GM19324 (cell line): ENCODE results near the gene CCDC127.
"Not testable (repeated sequence)": the region's sequence is repeated elsewhere in the genome, so short reads cannot be mapped to it uniquely, and the experiment has no call there.

ENCODE experiments used
- ATAC-seq: cut with Tn5 transposase; IDR thresholded peaks from one replicate; pipeline ENCODE4 v1.9.1; 2021; ENCODE audit warnings: mild to moderate bottlenecking, moderate library complexity; ENCODE audit not compliant: unreplicated experiment, low FRiP score

Gene CCDC127

DNA sequence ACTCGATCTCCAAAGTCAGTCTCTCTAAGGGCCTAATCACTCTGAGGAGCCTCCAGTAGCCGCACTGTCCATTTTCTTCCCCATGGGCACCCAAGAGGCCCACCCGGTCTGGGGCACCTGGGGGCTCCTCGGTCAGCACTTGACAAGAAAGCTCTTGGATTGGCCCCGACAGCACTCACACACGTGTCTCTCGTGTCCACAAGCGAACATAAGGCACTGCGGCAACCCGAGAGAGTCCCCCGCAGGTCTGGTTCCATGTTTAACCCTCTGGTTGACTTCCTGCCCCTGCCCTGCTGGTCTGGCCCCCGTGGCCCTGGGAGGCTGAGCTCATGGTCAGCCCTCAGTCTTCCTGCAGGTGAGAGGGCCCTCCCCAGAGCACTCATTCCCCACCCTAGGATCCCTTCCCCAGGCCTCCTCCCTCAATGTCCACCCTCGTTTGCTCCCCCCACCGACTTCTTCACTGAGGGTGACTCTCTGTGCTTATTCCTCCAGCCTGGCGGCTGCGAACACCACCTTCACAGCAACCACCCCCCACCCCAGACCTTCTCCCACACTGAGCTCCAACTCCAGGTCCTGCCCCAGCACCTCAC is 43.0 kb downstream of the CCDC127 start:
- ATAC-seq, result no peak

DNA sequence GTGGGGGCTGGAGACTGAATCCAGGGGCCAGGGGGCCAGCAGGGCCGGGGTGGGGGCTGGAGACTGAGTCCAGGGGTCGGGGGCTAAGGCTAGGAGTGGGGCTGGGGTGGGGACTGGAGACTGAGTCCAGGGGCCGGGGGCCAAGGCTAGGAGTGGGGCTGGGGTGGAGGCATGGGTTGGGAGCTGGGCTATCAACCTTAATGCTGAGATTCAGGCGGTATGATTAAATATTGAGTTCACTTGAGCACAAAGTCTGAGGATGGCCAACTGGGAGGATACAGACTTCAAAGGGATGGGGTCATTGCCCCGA is 43.7 kb downstream of the CCDC127 start:
- no peak for ATAC-seq

DNA sequence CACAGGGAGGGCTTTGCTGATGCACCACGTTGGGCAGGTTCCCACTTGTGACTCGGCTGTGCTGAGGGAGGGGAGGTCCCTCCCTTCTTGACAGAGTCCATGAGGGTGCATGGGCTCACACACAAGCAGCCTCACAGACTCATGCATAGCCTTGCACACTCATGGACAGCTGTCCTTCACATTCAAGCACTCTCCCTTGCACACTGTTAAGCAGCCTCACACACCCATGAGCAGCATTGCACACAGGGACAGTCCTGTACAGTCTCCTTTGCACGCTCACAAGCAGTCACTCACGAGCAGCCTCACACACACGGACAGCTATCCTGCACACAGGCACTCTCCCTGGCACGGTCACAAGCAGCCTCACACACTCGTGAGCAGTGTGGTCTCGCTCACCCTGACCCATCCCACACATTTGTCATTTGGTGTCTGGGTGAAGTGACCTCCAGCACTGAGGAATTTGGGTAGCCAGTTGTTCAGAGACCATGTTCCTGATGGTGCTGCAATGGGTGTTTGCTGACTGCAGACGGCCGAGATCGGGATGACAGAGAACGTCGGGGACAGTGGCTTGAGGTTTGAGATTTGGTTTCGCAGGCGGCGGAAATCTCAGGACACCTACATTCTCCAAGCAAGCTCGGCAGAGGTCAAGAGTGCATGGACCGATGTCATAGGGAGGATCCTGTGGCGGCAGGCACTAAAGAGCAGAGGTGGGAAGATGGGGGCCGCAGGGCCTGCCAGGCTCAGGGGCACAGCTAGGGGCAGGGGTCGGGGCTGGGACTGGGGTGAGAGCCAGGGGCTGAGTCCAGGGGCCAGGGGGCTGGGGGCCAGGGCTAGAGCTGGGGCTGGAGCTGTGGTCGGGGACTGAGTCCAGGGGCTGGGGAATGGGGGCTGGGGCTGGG is 44.3 kb downstream of the CCDC127 start:
- ATAC-seq, result no peak

DNA sequence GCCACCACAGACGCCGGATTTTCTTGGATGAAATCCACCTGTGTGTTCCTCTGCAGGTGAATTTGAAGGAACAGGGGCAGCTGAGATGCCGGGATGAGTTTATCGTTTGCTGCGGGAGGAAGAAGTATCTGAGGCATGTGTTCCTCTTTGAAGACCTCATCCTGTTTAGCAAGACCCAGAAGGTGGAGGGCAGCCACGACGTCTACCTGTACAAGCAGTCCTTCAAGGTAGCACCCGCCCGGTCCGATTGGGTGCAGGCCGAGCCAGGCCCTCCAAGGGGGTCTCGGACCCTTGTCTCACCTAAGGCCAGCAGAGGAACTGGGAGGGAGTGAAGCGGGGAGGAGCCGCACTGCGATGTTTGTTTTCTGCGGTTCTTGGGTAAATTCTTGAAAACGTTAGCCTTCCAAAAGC is 45.1 kb downstream of the CCDC127 start:
- no peak for ATAC-seq

DNA sequence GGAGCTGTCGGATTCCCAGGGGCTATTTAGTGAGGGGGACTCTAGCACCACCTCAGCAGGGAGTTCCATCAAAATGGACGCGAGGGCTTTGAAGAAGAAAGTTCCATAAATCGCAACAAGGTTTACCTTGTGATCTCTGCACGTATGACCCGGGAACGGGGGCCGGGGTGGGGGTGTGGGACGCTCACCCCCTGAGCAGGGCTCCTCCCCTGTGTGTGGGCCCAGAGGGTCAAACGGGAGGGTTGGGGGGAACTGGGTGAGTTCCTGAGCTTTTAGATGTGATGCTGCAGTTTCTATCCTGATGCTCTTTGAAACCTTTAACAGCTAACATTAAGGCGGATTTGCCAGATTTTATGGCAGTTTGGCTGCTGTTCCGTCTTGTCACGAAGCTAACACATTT is 45.5 kb downstream of the CCDC127 start:
- no peak for ATAC-seq

DNA sequence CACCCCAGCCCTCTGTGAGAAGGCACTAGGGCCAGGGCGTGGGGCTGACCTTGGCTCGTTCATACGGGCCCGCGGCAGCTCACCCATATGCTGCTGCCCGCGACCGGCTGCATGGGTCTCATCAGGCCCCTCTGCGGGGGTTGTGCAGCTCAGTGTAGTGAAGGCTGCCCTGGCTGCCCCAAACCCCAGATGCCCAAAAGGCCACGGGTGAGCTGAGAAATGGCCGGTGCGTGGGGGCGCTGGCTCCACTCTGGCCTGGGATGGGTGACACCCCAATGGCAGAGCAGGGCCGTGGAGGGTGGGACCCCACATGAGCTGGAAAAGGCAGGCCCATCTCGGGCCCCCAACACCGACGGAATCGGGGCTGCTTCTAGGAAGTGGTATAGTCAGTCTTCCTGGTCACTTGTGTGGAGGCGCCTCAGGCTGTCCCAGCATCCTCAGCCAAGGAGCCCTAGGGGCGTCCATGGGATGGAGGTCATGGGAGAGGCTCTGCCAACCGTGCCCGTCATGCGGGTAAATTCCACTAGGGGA is 46.1 kb downstream of the CCDC127 start:
- ATAC-seq, result no peak

DNA sequence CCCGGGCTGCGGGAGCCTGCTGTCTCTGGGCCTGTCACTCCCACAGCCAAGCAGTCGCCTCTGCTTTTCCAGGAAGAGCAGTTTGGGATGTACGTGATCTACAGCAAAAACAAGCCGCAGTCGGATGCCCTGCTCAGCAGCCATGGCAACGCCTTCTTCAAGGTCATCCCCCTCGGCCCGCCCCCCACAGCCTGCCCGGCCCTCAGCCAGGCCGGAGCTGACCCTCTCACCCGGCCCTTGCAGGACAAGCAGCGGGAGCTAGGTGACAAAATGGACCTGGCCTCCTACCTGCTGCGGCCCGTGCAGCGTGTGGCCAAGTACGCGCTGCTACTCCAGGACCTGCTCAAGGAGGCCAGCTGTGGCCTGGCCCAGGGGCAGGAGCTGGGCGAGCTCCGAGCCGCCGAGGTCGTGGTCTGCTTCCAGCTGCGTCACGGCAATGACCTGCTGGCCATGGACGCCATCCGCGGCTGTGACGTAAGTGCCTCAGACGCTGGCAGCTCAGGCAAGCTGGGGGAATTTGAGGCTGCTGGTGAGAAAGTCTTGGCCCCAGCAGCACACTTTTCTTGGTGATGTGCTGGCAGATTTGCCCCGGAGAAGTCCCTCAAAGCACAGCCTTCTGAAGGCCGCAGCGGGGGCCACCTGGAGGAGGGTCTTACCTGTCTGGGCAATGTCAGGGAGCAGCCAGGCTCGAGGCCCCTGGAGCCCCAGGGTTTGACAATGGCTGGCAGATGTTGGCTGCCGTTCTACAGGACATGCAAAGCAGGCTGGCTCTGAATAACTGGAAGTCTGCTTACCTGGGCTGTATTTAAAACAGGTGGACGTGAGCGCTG is 46.8 kb downstream of the CCDC127 start:
- no peak for ATAC-seq

DNA sequence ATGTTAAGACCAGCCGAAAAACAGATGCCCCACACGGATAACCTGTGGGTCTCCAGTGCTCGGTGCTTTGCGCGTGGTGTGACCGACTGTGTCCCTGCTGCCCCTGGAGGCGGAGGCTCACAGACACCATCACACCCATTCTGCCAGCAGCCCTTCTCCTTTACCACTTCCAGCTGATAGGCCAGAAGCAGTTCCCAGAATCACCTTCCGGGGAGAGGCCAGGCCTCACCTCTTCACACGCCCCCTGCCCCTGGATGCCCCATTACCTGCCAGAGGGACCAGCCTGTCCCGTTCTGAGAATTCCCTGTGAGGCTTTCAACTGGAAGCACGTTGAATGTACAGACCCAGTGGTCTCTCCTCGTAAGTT is 48.2 kb downstream of the CCDC127 start:
- no peak for ATAC-seq

DNA sequence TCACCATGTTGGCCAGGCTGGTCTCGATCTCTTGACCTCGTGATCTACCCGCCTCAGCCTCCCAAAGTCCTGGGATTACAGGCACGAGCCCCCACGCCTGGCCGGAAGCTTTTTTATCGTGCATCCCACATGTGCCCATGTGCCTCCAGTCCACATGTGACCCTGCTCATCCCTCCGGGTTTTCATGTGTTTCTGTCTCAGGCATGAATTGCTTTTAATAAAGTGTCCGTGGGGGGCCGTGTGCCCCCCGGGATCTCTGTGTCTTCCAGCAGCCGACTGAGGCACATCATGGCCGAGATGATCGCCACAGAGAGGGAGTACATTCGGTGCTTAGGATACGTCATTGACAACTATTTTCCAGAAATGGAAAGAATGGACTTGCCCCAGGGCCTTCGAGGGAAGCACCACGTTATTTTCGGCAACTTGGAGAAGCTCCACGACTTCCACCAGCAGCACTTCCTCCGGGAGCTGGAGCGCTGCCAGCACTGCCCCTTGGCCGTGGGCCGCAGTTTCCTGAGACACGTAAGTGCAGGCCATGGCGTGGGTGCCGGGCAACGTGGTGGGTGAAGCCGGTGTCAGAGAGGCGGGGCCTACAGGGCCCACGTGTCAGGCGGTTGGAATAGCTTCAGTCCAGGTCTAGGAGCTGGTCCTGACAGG is 48.8 kb downstream of the CCDC127 start:
- ATAC-seq, result no peak

DNA sequence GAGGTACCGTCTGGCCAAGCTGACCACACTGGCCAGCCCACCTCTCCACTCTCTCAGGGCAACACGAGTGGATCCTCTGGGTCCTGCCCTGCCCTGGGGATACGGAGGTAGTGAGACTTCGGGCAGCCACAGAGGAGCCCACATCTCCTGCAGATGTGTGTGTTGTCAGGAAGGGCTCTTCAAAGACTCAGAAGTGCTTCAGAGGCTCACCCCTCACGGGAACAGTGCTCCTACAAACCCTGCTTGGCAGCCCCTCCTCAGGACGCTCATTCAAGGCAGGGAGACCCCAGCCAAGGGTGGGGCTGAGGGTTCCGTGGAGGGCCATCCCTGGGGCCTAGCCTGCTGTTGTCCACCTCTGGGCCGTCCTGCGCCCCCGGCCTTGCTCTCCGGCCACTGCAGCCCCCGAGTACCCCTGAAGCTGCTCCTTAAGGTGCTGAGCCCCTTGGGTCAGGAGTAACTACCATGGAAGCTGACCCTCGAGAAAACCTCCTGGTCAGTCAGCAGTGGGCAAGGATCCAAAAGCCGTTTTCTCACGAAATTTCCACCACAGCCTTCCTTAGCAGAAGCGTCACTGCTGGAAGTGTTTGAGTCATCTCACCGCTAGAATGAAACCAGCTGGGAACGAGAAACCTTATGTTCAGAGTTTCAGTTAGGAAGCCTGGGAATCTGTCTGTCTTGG is 49.8 kb downstream of the CCDC127 start:
- ATAC-seq, result no peak

DNA sequence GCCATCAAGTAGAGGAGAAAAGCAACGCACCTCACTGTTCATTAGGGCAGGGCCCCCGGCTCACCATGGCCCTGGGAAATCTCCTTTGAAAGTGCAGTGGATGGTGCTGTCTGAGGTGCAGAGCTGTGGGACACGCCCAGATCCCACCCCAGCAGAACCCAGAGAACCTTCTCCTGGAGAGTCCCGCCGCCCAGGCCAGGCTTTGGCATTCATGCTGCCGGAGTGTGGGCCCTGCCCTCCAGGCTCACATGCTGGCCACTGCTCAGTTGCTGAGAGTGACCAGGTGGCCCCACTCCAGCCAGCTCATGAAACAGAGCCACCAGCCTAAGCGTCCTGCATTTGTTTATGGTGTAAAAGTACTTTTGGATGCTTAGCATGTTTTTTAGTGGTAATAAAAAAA is 50.4 kb downstream of the CCDC127 start:
- no peak for ATAC-seq

DNA sequence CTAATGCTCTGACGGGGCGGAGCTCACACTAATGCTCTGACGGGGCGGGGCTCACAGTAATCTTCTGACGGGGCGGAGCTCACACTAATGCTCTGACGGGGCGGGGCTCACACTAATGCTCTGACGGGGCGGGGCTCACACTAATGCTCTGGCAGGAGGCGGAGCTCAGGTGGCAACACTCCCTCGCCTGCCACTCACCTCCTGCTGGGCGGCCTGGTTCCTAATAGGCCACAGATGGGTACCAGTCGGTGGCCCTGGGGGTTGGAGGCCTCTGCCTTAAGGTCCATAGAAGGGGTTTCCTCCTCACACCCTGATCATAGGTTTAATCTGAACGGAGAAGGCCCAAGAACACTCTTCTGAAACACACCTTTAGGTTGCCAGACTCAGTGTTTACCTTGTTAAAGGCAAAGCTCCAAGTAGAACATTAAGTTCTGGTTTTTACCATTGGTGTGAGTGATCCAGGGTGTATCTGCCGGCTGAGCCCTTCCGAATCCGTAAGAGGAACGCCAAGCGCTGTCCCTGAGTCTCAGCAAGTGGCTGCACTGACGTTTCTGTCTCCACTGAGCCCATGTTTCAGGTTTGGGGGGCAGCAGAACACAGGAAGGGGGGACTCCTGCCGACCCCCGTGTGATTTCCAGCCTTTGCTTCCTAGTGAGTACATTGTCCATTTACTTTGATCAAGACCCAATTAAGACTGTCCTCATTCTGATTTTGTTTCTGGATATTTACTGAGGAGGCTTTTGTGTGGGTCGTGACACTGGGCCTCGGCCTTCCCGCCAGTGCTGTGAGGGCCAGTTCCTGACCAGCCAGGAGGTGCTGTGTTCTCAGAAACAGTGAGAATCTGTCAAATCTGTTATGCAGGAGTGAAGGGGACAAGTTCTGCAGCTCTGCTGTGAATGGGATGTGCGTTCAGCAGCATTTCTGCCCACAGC is 51.2 kb downstream of the CCDC127 start:
- ATAC-seq, result no peak

DNA sequence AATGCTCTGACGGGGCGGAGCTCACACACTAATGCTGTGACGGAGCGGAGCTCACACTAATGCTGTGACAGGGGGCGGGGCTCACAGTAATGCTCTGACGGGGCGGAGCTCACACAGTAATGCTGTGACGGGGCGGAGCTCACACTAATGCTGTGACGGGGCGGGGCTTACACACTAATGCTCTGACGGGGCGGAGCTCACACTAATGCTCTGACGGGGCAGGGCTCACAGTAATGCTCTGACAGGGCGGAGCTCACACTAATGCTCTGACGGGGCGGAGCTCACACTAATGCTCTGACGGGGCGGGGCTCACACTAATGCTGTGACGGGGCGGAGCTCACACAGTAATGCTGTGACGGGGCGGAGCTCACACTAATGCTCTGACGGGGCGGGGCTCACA is 53.2 kb downstream of the CCDC127 start:
- ATAC-seq, result not testable (repeated sequence)

DNA sequence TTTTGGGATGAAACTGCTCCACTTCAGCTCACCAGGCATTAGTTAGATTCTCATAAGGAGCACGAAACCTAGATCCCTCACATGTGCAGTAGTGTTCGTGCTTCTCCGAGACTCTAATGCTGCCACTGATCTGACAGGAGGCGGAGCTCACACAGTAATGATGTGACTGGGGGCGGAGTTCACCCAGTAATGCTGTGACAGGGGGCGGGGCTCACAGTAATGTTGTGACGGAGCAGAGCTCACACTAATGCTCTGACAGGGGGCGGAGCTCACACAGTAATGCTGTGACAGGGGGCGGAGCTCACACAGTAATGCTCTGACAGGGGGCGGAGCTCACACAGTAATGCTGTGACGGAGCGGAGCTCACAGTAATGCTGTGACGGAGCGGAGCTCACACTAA is 53.7 kb downstream of the CCDC127 start:
- no peak for ATAC-seq

DNA sequence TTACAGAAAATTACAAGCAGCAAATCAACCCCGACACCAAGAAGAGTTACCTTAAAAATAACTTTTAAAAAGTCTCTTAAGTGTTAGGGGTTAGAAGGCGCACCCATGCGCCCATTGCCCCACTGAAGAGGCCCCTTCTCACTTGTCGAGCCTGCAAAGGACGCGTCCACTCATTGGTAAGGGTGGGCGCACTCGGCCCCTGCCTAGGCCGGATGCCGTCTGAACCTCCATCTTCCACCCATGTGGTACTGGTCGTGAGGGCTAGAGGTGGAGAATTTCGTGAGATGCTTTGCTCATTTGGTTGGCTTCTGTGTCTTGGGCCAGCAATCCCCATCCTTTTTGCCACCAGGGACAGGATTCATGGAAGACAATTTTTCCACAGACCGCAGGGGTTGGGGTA is 54.1 kb downstream of the CCDC127 start:
- ATAC-seq, result no peak

DNA sequence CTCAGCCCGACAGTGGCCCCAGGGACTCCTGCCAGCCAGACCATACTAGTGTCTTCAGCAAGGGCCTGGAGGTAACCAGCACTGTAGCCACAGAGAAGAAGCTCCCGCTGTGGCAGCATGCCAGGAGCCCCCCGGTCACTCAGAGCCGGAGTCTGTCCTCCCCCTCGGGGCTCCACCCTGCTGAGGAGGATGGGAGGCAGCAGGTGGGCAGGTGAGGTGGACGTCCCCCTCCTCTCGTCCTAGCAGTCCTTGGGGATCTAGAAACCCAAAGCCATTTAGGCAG is 54.7 kb downstream of the CCDC127 start:
- ATAC-seq, result no peak

DNA sequence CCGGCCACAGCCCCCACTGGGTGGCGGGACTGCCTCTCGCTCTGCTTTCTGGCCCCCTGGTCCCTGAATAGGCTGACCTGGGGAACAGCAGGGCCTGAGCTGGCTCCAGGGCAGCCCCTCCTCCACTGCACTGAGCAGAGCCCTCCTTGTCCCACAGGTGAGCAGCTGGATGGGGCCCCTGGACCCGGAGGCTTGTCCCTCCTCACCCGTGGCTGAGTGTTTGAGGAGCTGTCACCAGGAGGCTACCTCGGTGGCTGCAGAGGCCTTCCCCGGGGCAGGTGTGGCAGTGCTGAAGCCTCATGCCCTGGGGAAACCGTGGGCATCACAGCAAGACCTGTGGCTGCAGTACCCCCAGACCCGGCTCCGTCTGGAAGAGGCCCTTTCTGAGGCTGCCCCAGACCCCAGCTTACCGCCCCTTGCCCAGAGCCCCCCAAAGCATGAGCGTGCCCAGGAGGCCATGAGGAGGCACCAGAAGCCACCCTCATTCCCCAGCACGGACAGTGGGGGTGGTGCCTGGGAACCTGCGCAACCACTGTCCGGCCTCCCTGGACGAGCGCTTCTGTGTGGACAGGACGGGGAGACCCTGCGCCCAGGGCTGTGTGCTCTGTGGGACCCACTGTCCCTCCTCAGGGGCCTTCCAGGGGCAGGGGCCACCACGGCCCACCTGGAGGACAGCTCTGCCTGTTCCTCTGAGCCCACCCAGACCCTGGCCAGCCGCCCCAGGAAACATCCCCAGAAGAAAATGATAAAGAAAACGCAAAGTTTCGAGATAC is 55.2 kb downstream of the CCDC127 start:
- no peak for ATAC-seq

DNA sequence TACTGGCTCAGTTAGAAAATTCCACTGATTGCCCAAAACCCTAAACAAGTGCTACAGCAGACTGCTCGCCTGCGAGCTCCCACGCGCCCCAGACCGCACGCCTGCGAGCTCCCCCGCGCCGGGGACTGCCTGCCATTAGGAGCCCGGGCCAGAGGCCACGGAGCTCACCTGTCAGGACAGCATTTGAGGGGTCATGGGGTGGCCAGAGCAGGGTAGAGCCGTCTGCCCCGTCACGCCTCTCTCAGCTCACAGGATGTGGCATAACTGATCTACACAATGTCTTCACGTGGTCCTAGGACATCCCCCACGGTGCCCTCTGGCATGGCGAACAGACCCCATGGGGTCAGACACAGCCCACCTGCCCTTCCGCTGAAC is 55.8 kb downstream of the CCDC127 start:
- ATAC-seq, result no peak

DNA sequence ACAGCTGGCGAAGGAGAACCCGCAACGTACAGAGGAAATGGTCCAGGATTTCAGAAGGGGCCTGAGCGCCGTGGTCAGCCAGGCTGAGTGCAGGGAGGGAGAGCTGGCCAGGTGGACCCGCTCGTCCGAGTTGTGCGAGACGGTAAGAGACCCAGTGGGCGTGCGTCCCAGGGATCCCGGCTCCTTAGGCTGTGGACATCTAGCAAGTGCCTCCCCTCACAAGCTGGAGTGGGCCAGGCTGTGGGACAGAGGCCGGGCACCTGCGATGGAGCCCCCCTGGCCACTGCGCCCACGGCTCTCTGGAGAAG is 56.2 kb downstream of the CCDC127 start:
- no peak for ATAC-seq
